Head of caudate nucleus (tissue), 42 donors: ENCODE results near the gene NDRG4.

Source experiments
- DNase-seq, 42 donors: peaks; one replicate each; pipeline versions ENCODE4 v3.0.0 to v3.0.0-alpha.2; 2020 to 2021; ENCODE audit warnings: mixed read lengths in 7 of 42
- intact Hi-C: fragments of 100-400 bp; cut with DNase I; formaldehyde crosslinking; loops from one replicate; pipeline ENCODE4 v1.15.0; 2022

NDRG4 gene

GRCh38 chr16:58464047-58464915 is 35.7 kb upstream of the NDRG4 start:
- intact Hi-C loops = no loop called here
- peak in 41 of 42 donors; percentile 44 to 89 (median 73) for DNase-seq

- DNase-seq = no peak
Measured at GRCh38 chr16:58464916-58465731, 34.8 kb upstream of the NDRG4 start.

GRCh38 chr16:58465817-58466216 is 34.1 kb upstream of the NDRG4 start:
- intact Hi-C loops = no loop called here
- DNase-seq = no peak

More at GRCh38 chr16:58464916-58465731, 34.8 kb upstream of the NDRG4 start:
- intact Hi-C loops = no loop called here

GRCh38 chr16:58466396-58466795 is 33.5 kb upstream of the NDRG4 start:
- intact Hi-C loops = no loop called here
- DNase-seq = no peak

- intact Hi-C loops = no loop called here
Measured at GRCh38 chr16:58467905-58468304, 32.0 kb upstream of the NDRG4 start.

GRCh38 chr16:58471209-58471975 is 28.6 kb upstream of the NDRG4 start:
- intact Hi-C loops = no loop called here
- peak in 8 of 42 donors; percentile 26 to 68 (median 50) for DNase-seq

More at GRCh38 chr16:58467905-58468304, 32.0 kb upstream of the NDRG4 start:
- DNase-seq = no peak

GRCh38 chr16:58472266-58472665 is 27.7 kb upstream of the NDRG4 start:
- DNase-seq = no peak
- intact Hi-C loops = no loop called here

- DNase-seq = no peak
- intact Hi-C loops = no loop called here
Measured at GRCh38 chr16:58472827-58473226, 27.1 kb upstream of the NDRG4 start.

- no peak for DNase-seq
- intact Hi-C loops = no loop called here
Measured at GRCh38 chr16:58474296-58474695, 25.6 kb upstream of the NDRG4 start.

GRCh38 chr16:58475091-58475619 is 24.8 kb upstream of the NDRG4 start:
- no peak for DNase-seq
- intact Hi-C loops = no loop called here

- intact Hi-C loops = no loop called here
- DNase-seq = no peak
Measured at GRCh38 chr16:58476791-58477190, 23.2 kb upstream of the NDRG4 start.

- intact Hi-C loops = no loop called here
- DNase-seq = no peak
Measured at GRCh38 chr16:58478427-58478826, 21.5 kb upstream of the NDRG4 start.

GRCh38 chr16:58481226-58481869 is 18.6 kb upstream of the NDRG4 start:
- no peak for DNase-seq

GRCh38 chr16:58481931-58482330 is 18.0 kb upstream of the NDRG4 start:
- intact Hi-C loops = no loop called here
- no peak for DNase-seq

More at GRCh38 chr16:58481226-58481869, 18.6 kb upstream of the NDRG4 start:
- intact Hi-C loops = no loop called here

GRCh38 chr16:58485184-58485887 is 14.6 kb upstream of the NDRG4 start:
- no peak for DNase-seq
- intact Hi-C loops = no loop called here

GRCh38 chr16:58487566-58488351 is 12.2 kb upstream of the NDRG4 start:
- peak; percentile 71 to 93 (median 86) for DNase-seq
- intact Hi-C loops = loop anchor here (2.0 kb wide), 1 partner anchor 151 kb away; no protein-coding TSS in a partner anchor

- intact Hi-C loops = no loop called here
- DNase-seq = no peak
Measured at GRCh38 chr16:58488531-58488930, 11.4 kb upstream of the NDRG4 start.
